ENCODE data around the gene PCNX4. TPM values are rescaled to one million over a fixed set of nuclear protein-coding genes. Genes with fewer than 3 reads are reported as not detected.
"Not testable (repeated sequence)": the region's sequence is repeated elsewhere in the genome, so short reads cannot be mapped to it uniquely, and the experiment has no call there.

The PCNX4 gene
- total RNA-seq, 1 donor from 2014 or later, result 68.7 TPM

DNA sequence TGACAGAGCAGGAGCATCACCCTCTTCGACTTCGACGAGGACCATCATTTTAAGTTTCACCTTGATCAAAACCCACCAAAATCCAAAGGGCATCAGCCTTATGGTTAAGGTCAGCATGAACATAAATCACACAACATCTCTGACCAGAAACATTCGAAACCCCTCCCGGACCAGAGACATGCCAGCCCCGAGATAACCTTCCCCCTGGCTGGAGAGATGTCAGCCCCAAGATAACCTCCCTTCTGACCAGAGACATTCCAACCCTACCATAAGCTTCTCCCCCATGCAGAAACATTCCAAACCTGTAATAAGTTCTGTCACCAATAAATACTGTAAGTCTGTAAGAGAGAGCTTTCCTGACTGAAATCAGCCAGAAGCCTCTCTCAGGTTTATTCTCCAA, 6.3 kb downstream of the PCNX4 start:
- Mint-ChIP-seq H3K27me3 (ENCODE audit: unreplicated experiment) (peaks cover 7% of the 10 kb centered on the region), H3K4me1 (ENCODE audit: unreplicated experiment) (peaks cover 56% of the 10 kb centered on the region), H3K36me3 (ENCODE audit: low read depth, unreplicated experiment) (peaks cover 10% of the 10 kb centered on the region), H3K9me3 (ENCODE audit: unreplicated experiment) (no peaks in the 10 kb centered on the region), H3K4me3 (ENCODE audit: unreplicated experiment) (no peak overlapping the region), H3K27ac (ENCODE audit: unreplicated experiment) (no peak overlapping the region)
- TF ChIP-seq, protein P1, sequence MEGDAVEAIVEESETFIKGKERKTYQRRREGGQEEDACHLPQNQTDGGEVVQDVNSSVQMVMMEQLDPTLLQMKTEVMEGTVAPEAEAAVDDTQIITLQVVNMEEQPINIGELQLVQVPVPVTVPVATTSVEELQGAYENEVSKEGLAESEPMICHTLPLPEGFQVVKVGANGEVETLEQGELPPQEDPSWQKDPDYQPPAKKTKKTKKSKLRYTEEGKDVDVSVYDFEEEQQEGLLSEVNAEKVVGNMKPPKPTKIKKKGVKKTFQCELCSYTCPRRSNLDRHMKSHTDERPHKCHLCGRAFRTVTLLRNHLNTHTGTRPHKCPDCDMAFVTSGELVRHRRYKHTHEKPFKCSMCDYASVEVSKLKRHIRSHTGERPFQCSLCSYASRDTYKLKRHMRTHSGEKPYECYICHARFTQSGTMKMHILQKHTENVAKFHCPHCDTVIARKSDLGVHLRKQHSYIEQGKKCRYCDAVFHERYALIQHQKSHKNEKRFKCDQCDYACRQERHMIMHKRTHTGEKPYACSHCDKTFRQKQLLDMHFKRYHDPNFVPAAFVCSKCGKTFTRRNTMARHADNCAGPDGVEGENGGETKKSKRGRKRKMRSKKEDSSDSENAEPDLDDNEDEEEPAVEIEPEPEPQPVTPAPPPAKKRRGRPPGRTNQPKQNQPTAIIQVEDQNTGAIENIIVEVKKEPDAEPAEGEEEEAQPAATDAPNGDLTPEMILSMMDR (IDR thresholded peaks at IDR 0.05; ENCODE audit: unreplicated experiment), result no peak
- DNase-seq (ENCODE audit: low spot score), result no peak

DNA sequence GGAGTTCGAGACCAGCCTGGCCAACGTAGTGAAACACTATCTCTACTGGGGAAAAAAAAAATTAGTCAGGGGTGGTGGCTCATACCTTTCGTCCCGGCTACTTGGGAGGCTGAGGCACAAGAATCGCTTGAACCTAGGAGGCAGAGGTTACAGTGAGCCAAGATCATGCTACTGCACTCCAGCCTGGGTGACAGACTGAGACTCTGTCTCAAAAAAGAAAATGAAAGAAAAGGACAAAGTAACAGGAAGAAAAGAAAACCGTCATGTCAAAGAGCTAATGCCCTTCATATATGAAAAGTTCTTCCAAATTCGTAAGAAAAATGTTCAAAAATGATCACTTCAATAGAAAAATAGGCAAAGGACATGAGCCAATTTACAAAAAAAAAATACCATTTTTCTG, 8.1 kb downstream of the PCNX4 start:
- H3K4me3 Mint-ChIP-seq (ENCODE audit: unreplicated experiment); H3K36me3 Mint-ChIP-seq (ENCODE audit: low read depth, unreplicated experiment); H3K27me3 Mint-ChIP-seq (ENCODE audit: unreplicated experiment); H3K27ac Mint-ChIP-seq (ENCODE audit: unreplicated experiment); H3K9me3 Mint-ChIP-seq (ENCODE audit: unreplicated experiment); DNase-seq (ENCODE audit: low spot score): not testable (repeated sequence)
- H3K4me1 Mint-ChIP-seq (ENCODE audit: unreplicated experiment), result peaks cover 41% of the 10 kb centered on the region

DNA sequence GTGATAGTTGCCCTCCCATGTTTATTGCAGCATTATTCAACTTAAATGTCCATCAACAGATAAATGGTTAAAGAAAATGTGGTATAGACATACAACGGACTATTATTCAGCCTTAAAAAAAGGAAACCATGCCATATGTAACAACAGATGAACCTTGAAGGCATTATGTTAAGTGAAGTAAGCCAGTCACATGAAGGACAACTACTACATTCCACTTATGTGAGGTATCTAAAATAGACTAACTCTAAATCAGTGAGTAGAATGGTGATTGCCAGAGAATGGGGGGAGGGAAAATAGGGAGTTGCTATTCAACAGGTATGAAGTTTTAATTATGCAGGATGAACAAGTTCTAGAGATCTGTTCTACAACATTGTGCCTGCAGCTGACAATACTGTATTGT, 10.1 kb downstream of the PCNX4 start:
- Mint-ChIP-seq H3K9me3 (ENCODE audit: unreplicated experiment) (no peaks in the 10 kb centered on the region), H3K27ac (ENCODE audit: unreplicated experiment) (no peak overlapping the region), H3K27me3 (ENCODE audit: unreplicated experiment) (peaks cover 3% of the 10 kb centered on the region), H3K36me3 (ENCODE audit: low read depth, unreplicated experiment) (peaks cover 9% of the 10 kb centered on the region), H3K4me1 (ENCODE audit: unreplicated experiment) (peaks cover 33% of the 10 kb centered on the region), H3K4me3 (ENCODE audit: unreplicated experiment) (no peak overlapping the region)
- DNase-seq (ENCODE audit: low spot score), result no peak
- TF ChIP-seq, protein P1 (IDR thresholded peaks at IDR 0.05; ENCODE audit: unreplicated experiment), result no peak

- DNase-seq (ENCODE audit: low spot score), result no peak
- Mint-ChIP-seq H3K4me1 (ENCODE audit: unreplicated experiment) (peaks cover 30% of the 10 kb centered on the region), H3K27me3 (ENCODE audit: unreplicated experiment) (peaks cover 3% of the 10 kb centered on the region), H3K4me3 (ENCODE audit: unreplicated experiment) (no peak overlapping the region), H3K9me3 (ENCODE audit: unreplicated experiment) (no peaks in the 10 kb centered on the region), H3K27ac (ENCODE audit: unreplicated experiment) (no peak overlapping the region), H3K36me3 (ENCODE audit: low read depth, unreplicated experiment) (peaks cover 9% of the 10 kb centered on the region)
- TF ChIP-seq, protein P1 (IDR thresholded peaks at IDR 0.05; ENCODE audit: unreplicated experiment), result no peak
Measured at GRCh38 chr14:60102389-60102788, 10.7 kb downstream of the PCNX4 start.

DNA sequence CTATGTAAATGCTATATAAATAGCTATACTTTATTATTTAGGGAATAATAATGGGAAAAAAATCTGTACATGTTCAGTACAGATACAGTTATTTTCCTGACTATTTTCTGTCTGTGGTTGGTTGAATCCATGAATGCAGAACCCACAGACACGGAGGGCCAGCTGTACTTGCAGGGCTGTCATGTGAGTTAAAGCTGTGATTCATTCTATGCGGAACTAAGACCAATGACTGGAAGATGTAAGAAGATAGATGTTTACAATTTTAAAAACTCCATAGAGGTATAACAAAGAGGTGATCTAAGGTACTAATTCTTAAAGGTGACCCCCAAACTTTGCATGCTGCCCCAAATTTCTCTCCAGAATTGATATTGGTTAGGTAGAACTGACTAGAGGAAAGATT, 14.6 kb downstream of the PCNX4 start:
- Mint-ChIP-seq H3K27ac (ENCODE audit: unreplicated experiment) (no peak overlapping the region), H3K4me3 (ENCODE audit: unreplicated experiment) (no peak overlapping the region), H3K9me3 (ENCODE audit: unreplicated experiment) (no peaks in the 10 kb centered on the region), H3K36me3 (ENCODE audit: low read depth, unreplicated experiment) (peaks cover 10% of the 10 kb centered on the region), H3K4me1 (ENCODE audit: unreplicated experiment) (peaks cover 14% of the 10 kb centered on the region), H3K27me3 (ENCODE audit: unreplicated experiment) (peaks cover 3% of the 10 kb centered on the region)
- no peak for DNase-seq (ENCODE audit: low spot score)
- TF ChIP-seq, protein P1 (IDR thresholded peaks at IDR 0.05; ENCODE audit: unreplicated experiment), result no peak

- no peak overlapping the region for H3K27ac Mint-ChIP-seq (ENCODE audit: unreplicated experiment)
- TF ChIP-seq, protein P1 (IDR thresholded peaks at IDR 0.05; ENCODE audit: unreplicated experiment), result no peak
- H3K27me3 Mint-ChIP-seq (ENCODE audit: unreplicated experiment), result peaks cover 3% of the 10 kb centered on the region
- DNase-seq (ENCODE audit: low spot score), result no peak
- H3K4me1 Mint-ChIP-seq (ENCODE audit: unreplicated experiment), result peaks cover 8% of the 10 kb centered on the region
- H3K4me3 Mint-ChIP-seq (ENCODE audit: unreplicated experiment), result no peak overlapping the region
- peaks cover 10% of the 10 kb centered on the region for H3K36me3 Mint-ChIP-seq (ENCODE audit: low read depth, unreplicated experiment)
- H3K9me3 Mint-ChIP-seq (ENCODE audit: unreplicated experiment), result no peaks in the 10 kb centered on the region
Measured at GRCh38 chr14:60107477-60107876, 15.8 kb downstream of the PCNX4 start.
